ENCODE measurements around the gene REEP6. TPM values are rescaled to one million over a fixed set of nuclear protein-coding genes. Genes with fewer than 3 reads are reported as not detected.

REEP6 gene
- total and polyA plus RNA-seq, 4 donors: 16.4 to 449 (median 201) TPM

DNA sequence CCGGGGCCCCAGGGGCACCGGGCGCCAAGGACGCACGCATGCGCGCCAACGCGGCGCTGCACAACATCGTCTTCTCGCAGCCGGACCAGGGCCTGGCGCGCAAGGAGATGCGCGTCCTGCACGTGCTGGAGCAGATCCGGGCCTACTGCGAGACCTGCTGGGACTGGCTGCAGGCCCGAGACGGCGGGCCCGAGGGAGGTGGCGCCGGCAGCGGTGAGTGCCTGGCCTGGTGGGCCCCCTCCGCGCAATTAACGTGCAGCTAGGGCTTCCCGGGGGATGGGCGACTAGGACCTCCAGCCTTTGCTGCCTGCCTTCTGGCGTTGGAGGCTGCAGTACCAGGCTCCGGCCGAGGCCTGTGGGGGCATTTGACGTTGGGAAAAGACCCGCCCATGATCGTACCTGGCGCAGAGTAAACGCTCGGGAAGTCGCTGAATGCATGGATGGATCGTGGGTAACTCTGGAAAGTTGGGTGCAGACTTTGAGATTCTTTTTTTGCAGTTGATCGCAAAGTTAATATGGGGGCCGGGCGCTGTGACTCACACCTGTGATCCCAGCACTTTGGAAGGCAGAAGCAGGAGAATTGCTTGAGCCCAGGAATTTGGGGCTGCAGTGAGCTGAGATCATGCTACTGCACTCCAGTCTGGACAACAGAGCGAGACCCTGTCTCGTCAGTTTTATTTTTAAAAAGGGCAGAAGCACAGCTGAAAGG is 33.8 kb upstream of the REEP6 start:
- Histone ChIP-seq H3K27me3 (ENCODE audit: control insufficient read depth in 4 of 4, insufficient read depth in 4 of 4, low read length in 3 of 4) (peaks cover under 1 to 21% (median 8%) of the 10 kb centered on the region in 4 donors), H3K4me3 (ENCODE audit: low read depth in 1 of 3, low read length in 3 of 3) (no peak overlapping the region), H3K9ac (ENCODE audit: low read depth in 1 of 2, low read length in 2 of 2) (no peak overlapping the region), H3K9me3 (ENCODE audit: control insufficient read depth in 4 of 4, low read length in 3 of 4) (no peaks in the 10 kb centered on the region), H3K36me3 (ENCODE audit: control insufficient read depth in 4 of 4, insufficient read depth in 3 of 4, low read depth in 1 of 4, low read length in 3 of 4) (peaks cover 0 to 1% (median 0%) of the 10 kb centered on the region in 4 donors), H3K27ac (ENCODE audit: low read depth in 1 of 2, low read length in 2 of 2) (no peak overlapping the region), H3K4me1 (ENCODE audit: control insufficient read depth in 4 of 4, insufficient read depth in 4 of 4, low read length in 3 of 4) (peaks cover 0 to 23% (median 2%) of the 10 kb centered on the region in 4 donors)
- DNase-seq (ENCODE audit: low spot score): no peak
- 12% methylated on average over 48 of the region's 48 CpGs for WGBS
- TF ChIP-seq, protein P1, sequence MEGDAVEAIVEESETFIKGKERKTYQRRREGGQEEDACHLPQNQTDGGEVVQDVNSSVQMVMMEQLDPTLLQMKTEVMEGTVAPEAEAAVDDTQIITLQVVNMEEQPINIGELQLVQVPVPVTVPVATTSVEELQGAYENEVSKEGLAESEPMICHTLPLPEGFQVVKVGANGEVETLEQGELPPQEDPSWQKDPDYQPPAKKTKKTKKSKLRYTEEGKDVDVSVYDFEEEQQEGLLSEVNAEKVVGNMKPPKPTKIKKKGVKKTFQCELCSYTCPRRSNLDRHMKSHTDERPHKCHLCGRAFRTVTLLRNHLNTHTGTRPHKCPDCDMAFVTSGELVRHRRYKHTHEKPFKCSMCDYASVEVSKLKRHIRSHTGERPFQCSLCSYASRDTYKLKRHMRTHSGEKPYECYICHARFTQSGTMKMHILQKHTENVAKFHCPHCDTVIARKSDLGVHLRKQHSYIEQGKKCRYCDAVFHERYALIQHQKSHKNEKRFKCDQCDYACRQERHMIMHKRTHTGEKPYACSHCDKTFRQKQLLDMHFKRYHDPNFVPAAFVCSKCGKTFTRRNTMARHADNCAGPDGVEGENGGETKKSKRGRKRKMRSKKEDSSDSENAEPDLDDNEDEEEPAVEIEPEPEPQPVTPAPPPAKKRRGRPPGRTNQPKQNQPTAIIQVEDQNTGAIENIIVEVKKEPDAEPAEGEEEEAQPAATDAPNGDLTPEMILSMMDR (IDR thresholded peaks at IDR 0.05; ENCODE audit: low read depth, low read length, missing input control): no peak
- TF ChIP-seq GABPA (IDR thresholded peaks at IDR 0.05 in 1 of 2, conservative IDR thresholded peaks at IDR 0.05 in 1 of 2) (no peak), JUND (IDR thresholded peaks at IDR 0.05) (no peak), TAF1 (conservative IDR thresholded peaks at IDR 0.05) (no peak)

DNA sequence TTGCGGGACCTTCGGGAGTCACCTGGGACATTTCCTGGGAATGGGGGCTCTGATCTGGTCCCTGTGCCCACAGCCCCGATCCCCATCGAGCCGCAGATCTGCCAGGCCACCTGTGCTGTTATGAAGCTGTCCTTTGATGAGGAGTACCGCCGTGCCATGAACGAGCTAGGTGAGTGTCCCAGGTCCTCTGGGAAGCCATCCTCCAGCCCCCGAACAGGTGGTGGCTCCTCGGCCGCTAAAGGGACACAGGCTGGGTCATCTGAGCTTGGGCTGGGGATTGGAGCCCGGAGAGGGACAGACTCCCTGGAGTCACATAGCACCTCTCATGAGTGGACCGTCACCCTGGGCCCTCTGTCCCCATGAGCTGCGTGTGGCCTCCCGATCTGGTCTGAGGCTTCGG is 33.1 kb upstream of the REEP6 start:
- WGBS: 82% methylated on average over 16 of the region's 16 CpGs
- H3K27me3 ChIP-seq (ENCODE audit: control insufficient read depth in 4 of 4, insufficient read depth in 4 of 4, low read length in 3 of 4): peaks cover 0 to 16% (median 4%) of the 10 kb centered on the region in 4 donors

DNA sequence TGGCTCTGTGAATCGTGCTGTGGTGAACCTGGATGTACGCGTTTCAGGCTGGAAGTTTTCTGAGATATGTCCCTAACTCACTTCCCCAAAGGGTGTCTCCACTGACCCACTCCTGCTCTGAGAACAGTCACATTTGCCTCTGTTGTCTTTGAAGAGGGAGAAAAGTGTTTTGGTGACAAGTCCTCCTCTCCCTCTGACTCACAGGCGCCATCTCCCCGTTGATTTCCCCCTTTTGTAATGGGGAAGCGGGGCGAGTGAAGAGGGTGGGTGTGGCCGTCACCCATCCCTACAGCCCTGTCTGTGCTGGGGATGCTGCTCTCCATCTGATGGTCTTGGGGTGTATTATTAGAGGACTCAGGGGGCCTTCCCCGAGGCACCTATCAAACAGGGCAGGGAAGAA is 31.5 kb upstream of the REEP6 start:
- no peak for DNase-seq (ENCODE audit: low spot score)
- 78% methylated on average over 9 of the region's 9 CpGs for WGBS
- peaks cover 0 to 11% (median 3%) of the 10 kb centered on the region in 4 donors for H3K27me3 ChIP-seq (ENCODE audit: control insufficient read depth in 4 of 4, insufficient read depth in 4 of 4, low read length in 3 of 4)

More for the DNA sequence above, 33.1 kb upstream of the REEP6 start:
- TF ChIP-seq, protein P2, sequence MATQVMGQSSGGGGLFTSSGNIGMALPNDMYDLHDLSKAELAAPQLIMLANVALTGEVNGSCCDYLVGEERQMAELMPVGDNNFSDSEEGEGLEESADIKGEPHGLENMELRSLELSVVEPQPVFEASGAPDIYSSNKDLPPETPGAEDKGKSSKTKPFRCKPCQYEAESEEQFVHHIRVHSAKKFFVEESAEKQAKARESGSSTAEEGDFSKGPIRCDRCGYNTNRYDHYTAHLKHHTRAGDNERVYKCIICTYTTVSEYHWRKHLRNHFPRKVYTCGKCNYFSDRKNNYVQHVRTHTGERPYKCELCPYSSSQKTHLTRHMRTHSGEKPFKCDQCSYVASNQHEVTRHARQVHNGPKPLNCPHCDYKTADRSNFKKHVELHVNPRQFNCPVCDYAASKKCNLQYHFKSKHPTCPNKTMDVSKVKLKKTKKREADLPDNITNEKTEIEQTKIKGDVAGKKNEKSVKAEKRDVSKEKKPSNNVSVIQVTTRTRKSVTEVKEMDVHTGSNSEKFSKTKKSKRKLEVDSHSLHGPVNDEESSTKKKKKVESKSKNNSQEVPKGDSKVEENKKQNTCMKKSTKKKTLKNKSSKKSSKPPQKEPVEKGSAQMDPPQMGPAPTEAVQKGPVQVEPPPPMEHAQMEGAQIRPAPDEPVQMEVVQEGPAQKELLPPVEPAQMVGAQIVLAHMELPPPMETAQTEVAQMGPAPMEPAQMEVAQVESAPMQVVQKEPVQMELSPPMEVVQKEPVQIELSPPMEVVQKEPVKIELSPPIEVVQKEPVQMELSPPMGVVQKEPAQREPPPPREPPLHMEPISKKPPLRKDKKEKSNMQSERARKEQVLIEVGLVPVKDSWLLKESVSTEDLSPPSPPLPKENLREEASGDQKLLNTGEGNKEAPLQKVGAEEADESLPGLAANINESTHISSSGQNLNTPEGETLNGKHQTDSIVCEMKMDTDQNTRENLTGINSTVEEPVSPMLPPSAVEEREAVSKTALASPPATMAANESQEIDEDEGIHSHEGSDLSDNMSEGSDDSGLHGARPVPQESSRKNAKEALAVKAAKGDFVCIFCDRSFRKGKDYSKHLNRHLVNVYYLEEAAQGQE (IDR thresholded peaks at IDR 0.05): no peak
- DNase-seq (ENCODE audit: low spot score): no peak
- peaks cover 0 to 1% (median 0%) of the 10 kb centered on the region in 4 donors for H3K36me3 ChIP-seq (ENCODE audit: control insufficient read depth in 4 of 4, insufficient read depth in 3 of 4, low read depth in 1 of 4, low read length in 3 of 4)
- H3K4me1 ChIP-seq (ENCODE audit: control insufficient read depth in 4 of 4, insufficient read depth in 4 of 4, low read length in 3 of 4): peaks cover 0 to 19% (median 2%) of the 10 kb centered on the region in 4 donors
- no peak overlapping the region for H3K27ac ChIP-seq (ENCODE audit: low read depth in 1 of 2, low read length in 2 of 2)
- H3K4me3 ChIP-seq (ENCODE audit: low read depth in 1 of 3, low read length in 3 of 3): no peak overlapping the region
- no peaks in the 10 kb centered on the region for H3K9me3 ChIP-seq (ENCODE audit: control insufficient read depth in 4 of 4, low read length in 3 of 4)
- H3K9ac ChIP-seq (ENCODE audit: low read depth in 1 of 2, low read length in 2 of 2): no peak overlapping the region

More for the DNA sequence above, 31.5 kb upstream of the REEP6 start:
- peaks cover 0 to 11% (median 0%) of the 10 kb centered on the region in 4 donors for H3K4me1 ChIP-seq (ENCODE audit: control insufficient read depth in 4 of 4, insufficient read depth in 4 of 4, low read length in 3 of 4)
- TF ChIP-seq SP1 (IDR thresholded peaks at IDR 0.05) (no peak), RXRA (IDR thresholded peaks at IDR 0.05) (no peak), GABPA (IDR thresholded peaks at IDR 0.05 in 1 of 2, conservative IDR thresholded peaks at IDR 0.05 in 1 of 2) (no peak), FOXA1 (IDR thresholded peaks at IDR 0.05) (no peak), YY1 (IDR thresholded peaks at IDR 0.05) (no peak), NR2F2 (IDR thresholded peaks at IDR 0.05) (no peak), RAD21 (IDR thresholded peaks at IDR 0.05) (no peak)
- TF ChIP-seq, protein P2 (IDR thresholded peaks at IDR 0.05): no peak
- TF ChIP-seq, protein P3, sequence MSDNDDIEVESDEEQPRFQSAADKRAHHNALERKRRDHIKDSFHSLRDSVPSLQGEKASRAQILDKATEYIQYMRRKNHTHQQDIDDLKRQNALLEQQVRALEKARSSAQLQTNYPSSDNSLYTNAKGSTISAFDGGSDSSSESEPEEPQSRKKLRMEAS (IDR thresholded peaks at IDR 0.05): no peak
- H3K36me3 ChIP-seq (ENCODE audit: control insufficient read depth in 4 of 4, insufficient read depth in 3 of 4, low read depth in 1 of 4, low read length in 3 of 4): peaks cover 0 to 1% (median 0%) of the 10 kb centered on the region in 4 donors
- no peaks in the 10 kb centered on the region for H3K9me3 ChIP-seq (ENCODE audit: control insufficient read depth in 4 of 4, low read length in 3 of 4)
- no peak overlapping the region for H3K9ac ChIP-seq (ENCODE audit: low read depth in 1 of 2, low read length in 2 of 2)
- no peak overlapping the region for H3K4me3 ChIP-seq (ENCODE audit: low read depth in 1 of 3, low read length in 3 of 3)
- H3K27ac ChIP-seq (ENCODE audit: low read depth in 1 of 2, low read length in 2 of 2): no peak overlapping the region
